Measurements from ENCODE around the gene LCN10. TPM values are rescaled to one million over a fixed set of nuclear protein-coding genes. Genes with fewer than 3 reads are reported as not detected.
"Not testable (repeated sequence)": the region's sequence is repeated elsewhere in the genome, so short reads cannot be mapped to it uniquely, and the experiment has no call there.

LCN10 gene
- total RNA-seq, 1 donor from 2014 or later = 0.34 TPM

DNA sequence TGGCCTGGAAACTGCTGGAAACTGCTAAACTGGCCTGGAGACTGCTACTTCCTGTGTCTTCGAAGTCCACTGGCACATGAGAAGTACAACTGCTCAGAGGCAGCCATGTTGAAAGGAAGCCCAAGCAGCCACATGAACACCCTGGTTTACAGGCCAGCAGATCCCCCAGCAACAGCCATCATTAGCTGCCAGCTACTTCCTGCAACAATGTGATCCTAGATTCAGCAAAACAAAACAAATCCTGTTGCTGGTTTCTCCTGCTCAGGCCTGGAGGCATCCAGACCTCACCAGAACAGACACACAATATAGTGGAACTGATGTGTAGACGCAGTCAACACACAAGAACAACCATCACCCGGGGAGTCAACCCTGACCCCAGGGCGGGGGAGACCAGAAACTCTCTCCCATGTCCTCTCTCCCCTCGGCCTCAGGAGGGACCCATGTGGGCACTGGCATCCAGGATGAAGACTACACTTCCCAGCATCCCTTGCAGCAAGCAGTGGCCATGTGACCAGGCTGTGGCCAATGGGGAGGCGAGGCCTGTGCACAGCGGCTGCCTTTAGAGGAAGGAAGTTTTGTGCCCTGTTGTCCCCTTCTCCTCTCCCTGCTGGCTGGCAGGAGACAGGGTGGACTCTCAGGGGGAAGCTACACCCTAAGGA is 30.8 kb upstream of the LCN10 start:
- intact Hi-C loops (cut with micrococcal nuclease) = no loop called here

DNA sequence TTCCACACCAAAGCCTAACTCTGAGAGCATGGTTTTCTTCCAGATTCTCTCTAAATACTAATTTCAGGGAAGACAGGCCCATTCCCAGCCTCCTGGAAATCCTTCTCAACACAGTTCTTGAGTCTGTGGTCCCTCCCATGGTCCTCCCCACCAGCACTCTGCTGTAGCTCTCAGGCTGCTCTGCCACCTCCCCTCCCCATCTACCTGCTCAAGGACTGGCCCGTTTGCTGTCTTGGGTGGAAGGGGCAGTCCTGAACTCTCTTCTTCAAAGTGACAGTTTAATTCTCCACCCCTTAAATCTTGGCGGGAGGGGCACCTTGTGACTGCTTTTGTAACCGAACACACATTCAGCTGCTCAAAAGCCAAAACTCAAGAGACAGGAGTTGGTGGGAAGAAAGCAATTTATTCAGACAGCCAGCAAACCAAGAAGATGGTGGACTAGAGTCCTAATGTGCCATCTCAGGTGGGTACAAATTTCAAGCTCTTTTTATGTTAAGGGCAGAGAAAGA is 29.2 kb upstream of the LCN10 start:
- intact Hi-C loops (cut with micrococcal nuclease) = no loop called here

DNA sequence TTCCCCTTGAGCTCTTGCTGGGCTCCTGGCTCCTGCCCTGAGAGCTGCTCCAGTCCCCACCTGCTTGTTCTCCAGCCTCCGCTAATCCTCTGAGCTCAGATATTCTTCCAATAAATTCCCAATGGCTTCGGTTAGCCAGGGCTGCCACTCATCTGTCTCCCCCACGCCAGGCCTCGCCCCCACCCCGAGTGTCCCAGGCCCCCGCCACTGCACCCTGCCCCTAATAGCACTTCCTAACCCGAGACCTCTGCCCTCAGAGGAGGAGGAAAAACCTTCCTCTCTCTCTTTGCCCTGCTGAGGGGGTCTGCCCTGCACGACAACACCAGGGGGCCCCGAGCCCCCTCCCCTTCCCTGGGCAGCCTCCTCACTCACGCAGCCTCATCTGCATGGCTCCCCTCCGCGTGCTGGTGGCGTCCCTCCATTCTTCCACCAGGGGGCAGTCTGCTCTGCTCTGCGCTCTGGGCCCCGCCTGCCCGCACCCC is 27.0 kb upstream of the LCN10 start:
- intact Hi-C loops (cut with micrococcal nuclease) = no loop called here

DNA sequence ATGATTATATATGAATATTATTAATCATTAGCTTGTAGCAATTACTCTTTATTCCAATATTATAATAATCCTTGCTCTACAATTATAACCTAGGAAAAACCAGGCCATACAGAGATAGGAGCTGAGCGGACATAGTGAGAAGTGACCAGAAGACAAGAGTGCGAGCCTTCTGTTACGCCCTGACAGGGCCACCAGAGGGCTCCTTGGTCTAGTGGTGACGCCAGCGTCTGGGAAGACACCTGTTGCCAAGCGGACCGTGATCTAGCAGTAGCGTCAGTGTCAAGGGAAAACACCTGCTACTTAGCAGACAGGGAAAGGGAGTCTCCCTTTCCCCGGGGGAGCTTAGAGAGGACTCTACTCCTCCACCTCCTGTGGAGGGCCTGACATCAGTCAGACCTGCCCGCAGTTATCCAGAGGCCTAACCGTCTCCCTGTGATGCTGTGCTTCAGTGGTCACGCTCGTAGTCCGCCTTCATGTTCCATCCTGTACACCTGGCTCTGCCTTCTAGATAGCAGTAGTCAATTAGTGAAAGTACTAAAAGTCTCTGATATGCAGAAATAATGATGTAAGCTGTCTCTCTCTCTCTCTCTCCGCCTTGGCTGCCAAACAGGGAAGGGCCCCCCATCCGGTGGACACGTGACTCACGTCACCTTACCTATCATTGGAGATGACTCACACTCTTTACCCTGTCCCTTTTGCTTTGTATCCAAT is 23.8 kb upstream of the LCN10 start:
- intact Hi-C loops (cut with micrococcal nuclease) = not testable (repeated sequence)

DNA sequence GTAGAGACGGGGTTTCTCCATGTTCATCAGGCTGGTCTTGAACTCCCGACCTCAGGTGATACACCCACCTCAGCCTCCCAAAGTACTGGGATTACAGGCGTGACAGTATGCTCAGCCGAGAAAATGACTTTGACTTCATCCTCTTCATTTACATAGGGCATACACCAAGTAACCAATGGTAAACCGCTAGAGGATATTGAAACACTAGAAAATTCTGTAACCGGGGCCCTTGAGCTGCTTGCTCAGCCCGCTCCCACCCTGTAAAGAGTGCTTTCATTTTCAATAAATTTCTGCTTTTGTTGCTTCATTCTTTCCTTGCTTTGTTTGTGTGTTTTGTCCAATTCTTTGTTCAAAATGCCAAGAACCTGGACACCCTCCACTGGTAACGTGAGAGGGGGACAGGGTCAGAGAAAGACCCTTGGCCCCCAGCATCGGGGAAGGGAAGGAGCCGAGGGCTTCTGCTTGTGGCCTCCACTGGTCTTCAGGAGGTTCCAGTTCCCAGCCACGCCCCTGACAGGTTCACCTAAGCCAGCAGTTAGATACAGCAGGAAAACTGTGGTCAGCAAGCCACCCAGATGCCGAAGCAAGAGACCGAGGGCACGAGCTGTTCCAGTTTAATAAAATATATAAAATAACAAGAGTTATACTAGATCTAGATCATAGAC is 23.1 kb upstream of the LCN10 start:
- intact Hi-C loops (cut with micrococcal nuclease) = not testable (repeated sequence)

DNA sequence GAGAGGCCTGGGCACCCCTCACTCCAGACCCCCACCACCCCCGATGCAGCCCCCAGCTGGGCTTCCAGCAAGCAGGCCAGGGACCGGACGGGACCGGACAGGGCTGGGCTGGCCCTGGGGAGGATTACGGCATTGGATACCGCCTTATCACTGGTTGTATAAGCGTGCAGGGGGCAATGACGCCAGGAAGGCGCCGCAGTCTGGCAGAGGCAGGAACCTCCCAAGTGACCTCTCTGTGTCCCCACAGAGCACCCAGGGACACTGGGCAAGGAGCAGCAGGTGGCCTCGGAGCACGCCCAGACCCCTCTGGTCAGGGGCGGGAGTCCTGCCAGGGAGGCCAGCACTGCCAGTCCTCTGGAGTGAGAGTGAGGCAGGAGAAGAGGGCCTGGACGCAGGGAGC is 22.3 kb upstream of the LCN10 start:
- intact Hi-C loops (cut with micrococcal nuclease) = no loop called here

DNA sequence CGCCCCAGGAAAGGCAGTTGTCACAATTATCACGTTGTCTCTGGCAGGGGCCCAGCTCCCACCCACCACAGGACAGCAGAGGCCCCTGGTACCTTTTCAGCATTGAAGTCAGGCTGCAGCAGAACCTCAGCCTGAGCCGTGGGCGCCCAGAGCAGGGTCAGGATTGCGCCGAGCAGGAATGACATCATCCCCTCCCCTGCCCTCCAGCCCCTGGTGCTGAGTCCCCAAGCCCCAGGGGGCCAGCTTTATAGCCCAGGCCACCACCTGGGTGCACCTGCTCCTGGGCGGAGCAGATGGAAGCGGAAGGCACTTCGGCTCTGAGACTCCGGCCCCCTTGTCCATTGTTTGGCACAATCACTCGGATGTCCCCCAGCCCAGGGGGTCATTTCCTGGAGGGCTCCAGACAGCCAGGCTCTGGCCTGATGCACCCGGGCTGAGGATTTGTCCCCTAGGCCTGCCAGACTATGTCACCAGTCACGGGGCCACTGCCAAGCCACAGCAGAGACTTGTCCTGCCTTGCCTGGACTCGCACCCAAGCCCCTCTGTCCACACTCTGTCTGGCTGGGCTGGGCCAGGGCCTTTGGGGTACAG is 21.7 kb upstream of the LCN10 start, which contains the start of gene LCN15:
LCN15 (minus strand) TSS at position 218 of the 591 bp plus-strand sequence; CDS start at position 188, 30 bp downstream.
- intact Hi-C loops (cut with micrococcal nuclease) = no loop called here

DNA sequence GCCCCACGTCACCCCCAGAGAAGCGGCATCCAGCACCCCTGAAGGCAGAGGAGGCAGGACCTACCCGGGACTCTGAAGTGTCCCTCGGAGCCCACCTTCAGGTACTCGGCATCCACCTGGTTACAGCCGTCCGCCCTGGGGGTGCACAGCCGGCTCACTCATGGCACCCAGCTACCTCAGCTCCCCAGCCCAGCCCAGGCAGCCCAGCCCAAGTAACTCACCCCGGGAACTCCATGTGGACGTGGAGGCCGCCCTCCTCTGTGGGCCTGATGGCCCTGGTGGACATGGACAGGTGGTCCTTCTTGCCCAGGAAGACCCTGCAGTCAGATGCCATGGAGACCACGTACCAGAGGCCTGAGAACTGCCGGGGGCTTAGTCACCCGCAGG is 20.9 kb upstream of the LCN10 start:
- intact Hi-C loops (cut with micrococcal nuclease) = no loop called here

DNA sequence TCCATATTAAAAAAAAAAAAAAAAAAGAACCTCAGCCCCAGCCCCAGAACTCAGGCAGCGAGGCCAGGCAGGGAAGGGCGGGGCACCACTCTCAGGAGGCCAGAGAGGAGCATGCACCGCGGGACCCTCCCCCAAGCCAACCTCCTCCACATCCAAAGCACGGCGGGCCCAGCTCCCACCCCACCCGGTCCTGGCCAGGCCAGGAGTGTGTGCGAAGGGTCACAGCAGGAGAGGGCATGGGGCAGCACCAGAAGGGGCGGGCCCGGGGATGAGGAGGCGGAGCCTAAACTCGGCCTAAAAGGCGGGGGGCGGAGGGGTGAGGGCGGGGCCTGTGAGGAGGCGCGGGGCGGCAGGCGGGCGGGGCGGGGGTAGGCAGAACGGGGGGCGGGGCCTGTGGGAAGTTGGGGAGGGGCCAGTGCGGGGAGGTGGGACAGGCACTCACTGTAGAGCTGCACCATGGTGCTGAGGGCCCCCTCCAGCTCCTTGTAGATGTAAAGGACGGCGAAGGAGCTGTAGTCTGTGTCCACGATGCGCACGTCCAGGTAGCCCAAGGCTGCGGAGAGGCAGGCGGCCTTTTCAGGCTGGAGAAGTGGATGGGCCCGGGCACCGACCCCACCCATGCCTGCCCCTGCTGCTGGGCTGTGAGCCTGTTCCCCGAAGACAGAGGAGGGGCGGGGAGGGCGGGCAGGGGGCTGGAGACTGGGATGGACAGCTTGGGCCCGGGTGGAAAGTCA is 20.3 kb upstream of the LCN10 start:
- intact Hi-C loops (cut with micrococcal nuclease) = no loop called here

DNA sequence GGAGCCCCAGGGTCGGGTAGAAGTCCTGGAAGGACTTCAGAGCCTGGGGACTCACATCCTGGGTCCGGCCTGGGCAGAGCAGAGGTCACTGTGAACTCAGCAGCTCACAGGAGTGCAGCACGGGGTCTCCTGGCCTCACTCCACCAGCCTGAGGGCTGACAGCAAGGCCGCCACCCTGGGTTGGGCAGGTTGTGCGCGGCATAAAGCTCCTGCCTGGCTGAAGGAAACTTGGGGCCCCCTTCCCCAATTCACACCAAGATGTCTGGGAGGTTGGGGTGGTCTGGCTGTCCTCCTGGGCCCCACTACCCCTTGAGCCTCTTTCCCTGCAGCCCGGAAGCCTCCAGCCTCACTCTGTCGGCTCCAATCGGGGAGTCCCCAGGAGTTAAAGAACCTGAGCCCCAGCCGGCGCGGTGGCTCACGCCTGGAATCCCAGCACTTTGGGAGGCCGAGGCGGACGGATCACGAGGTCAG is 19.5 kb upstream of the LCN10 start:
- intact Hi-C loops (cut with micrococcal nuclease) = no loop called here

DNA sequence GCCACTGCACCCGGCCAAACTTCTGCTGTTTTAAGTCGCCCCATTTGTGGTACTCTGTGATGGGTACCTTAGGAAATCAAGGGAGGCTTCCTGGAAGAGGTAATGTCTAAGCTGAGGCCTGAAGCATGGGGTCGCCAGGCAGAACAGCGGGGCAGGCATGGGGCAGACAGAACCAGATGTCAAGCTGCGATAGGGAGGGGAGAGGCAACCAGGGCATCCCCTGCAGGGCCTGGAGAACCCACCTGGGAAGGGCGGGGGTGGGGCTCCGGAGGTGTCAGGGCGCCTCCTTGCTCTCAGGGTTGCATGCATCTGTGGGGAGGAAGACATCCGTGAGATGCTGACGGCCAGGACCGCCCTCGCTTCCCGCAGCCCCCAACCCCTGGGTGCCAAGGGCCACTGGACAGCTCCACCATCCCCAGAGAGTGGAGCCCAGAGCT is 18.8 kb upstream of the LCN10 start:
- intact Hi-C loops (cut with micrococcal nuclease) = no loop called here

DNA sequence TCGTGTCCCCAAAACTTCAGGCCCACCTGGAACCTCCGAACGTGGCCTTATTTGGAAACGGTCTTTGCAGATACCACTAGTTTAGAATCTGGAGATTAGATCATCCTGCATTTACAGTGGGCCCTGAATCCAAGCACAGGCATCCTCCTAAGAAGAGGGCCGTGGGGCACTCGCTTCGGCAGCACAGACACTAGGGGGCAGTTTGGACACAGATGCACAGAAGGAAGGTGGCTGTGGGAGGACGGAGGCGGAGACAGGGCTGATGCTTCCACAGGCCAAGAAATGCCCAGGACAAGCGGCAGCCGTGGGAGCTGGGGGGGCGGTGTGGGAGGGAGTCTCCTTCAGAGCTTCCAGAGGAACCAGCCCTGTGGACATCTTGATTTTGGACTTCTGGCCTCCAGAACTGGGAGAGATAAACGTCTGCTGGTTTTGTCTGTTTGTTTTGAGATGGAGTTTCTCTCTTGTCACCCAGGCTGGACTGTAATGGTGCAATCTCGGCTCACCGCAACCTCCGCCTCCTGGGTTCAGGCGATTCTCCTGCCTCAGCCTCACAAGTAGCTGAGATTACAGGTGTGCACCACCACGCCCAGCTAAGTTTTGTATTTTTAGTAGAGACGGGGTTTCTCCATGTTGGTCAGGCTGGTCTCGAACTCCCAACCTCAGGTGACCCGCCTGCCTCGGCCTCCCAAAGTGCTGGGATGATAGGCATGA is 18.2 kb upstream of the LCN10 start:
- intact Hi-C loops (cut with micrococcal nuclease) = not testable (repeated sequence)

DNA sequence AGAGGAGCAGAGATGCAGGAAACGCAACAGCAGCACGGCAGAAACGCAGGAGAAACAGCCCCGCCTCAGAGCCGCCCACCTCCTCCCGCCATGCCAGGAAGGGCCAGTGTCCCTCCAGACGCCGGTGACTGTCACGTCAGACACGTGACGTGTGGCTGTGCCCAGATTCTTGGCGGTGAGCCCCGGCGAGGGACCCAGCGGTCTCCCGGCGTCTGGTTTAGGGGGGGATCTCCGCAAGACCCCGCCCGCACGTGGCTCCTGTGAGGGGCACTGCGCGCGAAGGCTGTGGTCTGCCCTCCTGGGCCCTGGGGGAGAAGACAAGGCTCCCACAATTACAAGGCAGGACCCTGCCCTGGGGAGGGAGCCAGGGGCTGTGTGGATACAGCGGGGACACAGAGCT is 17.7 kb upstream of the LCN10 start:
- intact Hi-C loops (cut with micrococcal nuclease) = no loop called here

DNA sequence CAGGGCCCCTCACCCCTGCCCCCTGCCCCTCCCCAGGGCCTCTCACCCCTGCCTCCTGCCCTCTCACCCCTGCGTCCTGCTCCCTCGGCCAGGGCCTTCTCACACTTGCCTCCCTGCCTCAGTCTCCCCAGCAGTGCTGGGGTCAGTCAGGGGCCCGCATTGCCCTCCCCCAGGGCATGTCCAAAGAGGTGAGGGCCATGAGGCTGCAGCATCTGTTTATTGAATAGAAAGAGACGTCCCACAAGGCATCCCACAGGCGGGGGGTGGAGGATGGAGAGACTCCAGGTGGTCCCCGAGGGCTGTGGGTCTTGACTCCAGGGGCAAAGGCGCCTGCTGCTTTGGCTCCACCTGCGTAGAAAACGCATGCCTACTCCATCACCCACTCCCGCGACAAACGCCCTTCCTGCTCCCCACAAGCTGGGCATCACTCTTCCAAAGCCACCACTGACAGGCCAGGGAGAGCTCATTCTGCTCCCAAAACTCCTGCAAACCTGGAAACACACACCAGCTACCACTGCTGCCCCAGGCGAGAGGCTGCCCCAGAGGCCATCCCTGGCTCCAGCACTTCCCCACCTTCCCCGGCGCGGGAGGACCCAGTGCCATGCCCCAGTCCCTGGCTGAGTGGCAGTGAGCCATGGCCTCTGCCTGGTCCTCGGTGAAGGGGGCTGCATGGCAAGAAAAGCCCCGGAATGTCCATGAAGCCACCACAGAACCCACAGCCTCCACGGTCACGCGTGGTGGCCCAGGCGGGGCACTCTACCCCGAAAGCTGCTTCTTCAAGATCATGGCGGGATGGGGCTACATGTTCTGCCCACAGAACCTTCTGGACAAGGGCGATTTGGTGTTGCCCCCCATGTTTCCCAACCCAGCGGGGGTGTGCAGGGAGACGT is 16.9 kb upstream of the LCN10 start:
- intact Hi-C loops (cut with micrococcal nuclease) = no loop called here

DNA sequence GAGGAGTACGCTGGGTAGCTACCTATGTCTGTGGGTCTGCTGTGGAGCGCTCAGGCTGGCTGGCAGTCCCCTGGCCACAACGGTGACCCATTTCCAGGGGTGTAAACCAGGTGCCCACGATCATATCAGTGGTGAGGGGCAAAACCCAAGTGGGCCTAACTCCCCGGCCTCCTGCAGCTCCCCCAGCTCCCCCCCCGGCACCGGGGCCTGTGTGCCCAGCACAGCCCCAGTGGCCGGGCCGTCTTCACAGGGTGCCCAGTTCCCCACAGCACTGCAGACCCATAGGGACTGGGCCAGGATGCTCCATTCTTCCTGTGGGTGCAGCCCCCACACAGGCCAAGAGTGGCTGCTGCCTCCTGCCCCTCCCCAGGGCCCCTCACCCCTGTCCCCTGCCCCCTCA is 16.3 kb upstream of the LCN10 start:
- intact Hi-C loops (cut with micrococcal nuclease) = no loop called here

DNA sequence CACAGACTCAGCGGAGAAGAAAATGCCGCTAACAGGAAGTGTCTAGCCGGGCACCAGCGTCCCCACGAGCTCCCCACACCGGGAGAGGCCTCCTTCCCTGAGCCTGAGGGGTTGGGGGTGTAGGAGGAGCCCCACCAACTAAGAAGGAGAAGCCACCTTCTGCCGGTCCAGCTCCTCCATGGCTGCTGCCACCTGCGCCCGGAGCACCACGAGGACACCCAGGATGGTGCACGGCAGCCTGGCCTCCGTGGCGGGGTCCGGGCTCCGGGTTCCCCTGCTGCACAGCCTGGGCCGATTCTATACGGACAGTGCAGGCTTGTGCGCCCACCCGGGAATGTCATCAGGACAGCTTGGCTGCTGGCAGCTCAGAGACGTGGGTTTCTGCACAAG is 15.0 kb upstream of the LCN10 start:
- intact Hi-C loops (cut with micrococcal nuclease) = no loop called here

DNA sequence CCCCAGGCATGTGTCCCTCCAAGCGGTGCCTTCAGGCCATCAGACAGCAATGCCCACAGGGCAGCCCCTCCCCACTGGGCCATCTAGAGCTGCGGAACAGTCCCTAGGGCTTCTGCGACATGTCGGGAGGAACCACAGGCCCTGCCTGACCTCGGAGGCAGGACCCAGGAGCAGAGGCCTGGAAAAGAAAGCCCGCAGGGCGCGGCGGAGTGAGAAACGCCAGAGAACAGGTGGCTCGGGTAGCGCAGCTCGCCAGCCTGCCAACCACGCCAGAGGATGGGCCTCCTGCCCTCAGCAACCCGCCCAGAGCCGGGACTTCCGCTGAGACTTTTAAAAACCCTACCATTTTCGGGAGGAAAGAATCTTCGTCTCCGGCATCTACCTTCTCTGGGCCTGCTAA is 14.6 kb upstream of the LCN10 start:
- intact Hi-C loops (cut with micrococcal nuclease) = no loop called here

DNA sequence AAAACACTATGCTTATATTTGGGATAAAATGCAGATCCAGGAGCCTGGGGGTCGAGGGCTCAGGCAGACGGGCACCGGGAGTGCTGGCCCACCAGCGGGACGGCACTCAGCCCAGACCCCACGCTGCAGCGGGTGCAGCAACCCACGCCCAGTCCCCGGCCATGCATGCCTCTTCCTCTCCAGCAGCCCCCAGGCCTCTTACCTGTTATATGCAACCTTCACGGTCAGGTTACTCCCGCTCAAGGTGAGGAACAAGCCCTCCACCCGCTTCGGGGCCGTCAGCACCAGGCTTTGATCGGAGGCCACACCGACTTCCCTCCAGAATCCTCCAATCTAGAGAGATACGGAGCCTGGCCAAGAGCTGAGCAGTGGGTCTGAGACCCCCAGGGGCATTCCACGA is 14.1 kb upstream of the LCN10 start:
- intact Hi-C loops (cut with micrococcal nuclease) = no loop called here

DNA sequence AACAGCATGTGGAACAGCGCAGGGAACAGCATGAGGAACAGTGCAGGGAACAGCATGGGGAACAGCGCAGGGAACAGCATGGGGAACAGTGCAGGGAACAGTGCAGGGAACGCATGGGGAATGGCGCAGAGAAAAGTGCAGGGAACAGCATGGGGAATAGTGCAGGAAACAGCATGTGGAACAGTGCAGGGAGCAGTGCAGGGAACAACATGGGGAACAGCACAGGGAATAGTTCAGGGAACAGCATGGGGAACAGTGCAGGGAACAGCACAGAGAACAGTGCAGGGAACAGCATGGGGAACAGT is 13.3 kb upstream of the LCN10 start:
- intact Hi-C loops (cut with micrococcal nuclease) = no loop called here

Data from T-helper 2 cell treated with Interferon-gamma antibody and Interleukin-4, amounts not matched to agents 100 ng/mL and 5 ng/mL, for 36 hours (primary cell).